ENCODE measurements around the gene FLNB. TPM values are rescaled to one million over a fixed set of nuclear protein-coding genes. Genes with fewer than 3 reads are reported as not detected.

FLNB gene
- total and polyA plus RNA-seq, 2 of the 8 experiments (the other 6 are each of a cell fraction or from before 2014, with no cell fraction given) = 72.3 to 118 TPM

DNA sequence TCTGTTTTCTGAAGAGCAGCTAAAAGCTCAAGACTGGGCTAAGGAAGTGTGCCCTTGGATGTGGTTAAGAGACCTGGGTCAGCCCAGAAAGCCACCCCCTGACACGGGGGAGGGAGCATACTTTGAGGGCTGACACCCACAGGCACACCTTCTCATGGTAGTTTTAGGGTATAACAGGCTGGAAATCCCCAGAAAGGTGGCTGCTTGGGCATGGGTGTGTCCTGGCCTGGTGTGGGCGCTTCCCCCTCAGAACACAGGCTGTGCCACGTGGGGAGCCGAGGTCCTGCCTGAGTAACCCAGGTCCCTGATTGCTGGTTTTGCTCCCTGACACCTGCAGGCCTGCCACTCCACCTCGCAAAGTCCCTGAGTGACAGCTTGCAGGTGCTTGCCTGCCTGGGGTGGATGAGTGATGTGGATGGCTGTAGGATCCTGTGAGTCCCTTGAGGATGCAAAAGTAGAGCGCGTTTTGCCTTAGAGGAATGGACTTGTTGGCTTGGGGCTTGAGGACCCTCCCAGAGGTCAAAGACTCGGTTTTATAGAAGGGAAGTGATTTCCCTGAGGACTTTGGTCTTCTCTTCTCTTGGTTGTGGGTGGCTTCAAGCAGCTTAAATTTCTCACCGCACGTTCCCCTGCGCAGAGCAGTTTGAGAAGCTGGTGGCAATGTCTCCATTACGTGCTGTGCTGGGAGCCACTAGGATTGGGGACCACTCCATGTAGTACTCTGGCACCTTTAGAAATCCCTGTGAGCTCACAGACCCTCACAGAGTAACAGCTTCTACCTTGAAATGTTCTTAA lies 108.1 kb downstream of the FLNB start (continued):
- no peak for TF ChIP-seq CTBP2 (IDR thresholded peaks at IDR 0.05; ENCODE audit: borderline replicate concordance, insufficient read depth, insufficient read length, low read length)
